Activated T-cell treated with anti-CD3 and anti-CD28 coated beads, Interleukin-2, amount 50 U/mL, for 4 hours (primary cell): ENCODE data around the gene NLRP3. TPM values are rescaled to one million over a fixed set of nuclear protein-coding genes. Genes with fewer than 3 reads are reported as not detected.

Experiments
- ATAC-seq, 2 donors: fragments of 200-7000 bp; cut with Tn5 transposase; one replicate each; pipeline ENCODE4 v1.10.0; 2021
- DNase-seq: peaks from one replicate; pipeline ENCODE4 v3.0.0-alpha.2; 2020
- H3K27me3 Mint-ChIP-seq: one replicate; pipeline ENCODE4 v1.8.0; 2021; ENCODE audit warnings: low read depth, mixed read lengths
- H3K36me3 Mint-ChIP-seq: one replicate; pipeline ENCODE4 v1.8.0; 2022; ENCODE audit warnings: mixed read lengths; ENCODE audit not compliant: insufficient read depth
- H3K4me1 Mint-ChIP-seq: one replicate; pipeline ENCODE4 v1.8.0; 2021; ENCODE audit warnings: low read depth, mixed read lengths
- H3K4me3 Mint-ChIP-seq: one replicate; pipeline ENCODE4 v1.8.0; 2021; ENCODE audit warnings: mild to moderate bottlenecking, moderate library complexity, mixed read lengths
- H3K9me3 Mint-ChIP-seq: one replicate; pipeline ENCODE4 v1.8.0; 2021; ENCODE audit warnings: mixed read lengths
- total RNA-seq, 3 donors: library from RNA; stranded (reverse); gene quantifications; one replicate each; pipeline ENCODE4 v1.2.1, GENCODE V29; 2021

The NLRP3 gene
- total RNA-seq, 3 donors from 2014 or later, result 4.1 to 5.4 (median 4.2) TPM

DNA sequence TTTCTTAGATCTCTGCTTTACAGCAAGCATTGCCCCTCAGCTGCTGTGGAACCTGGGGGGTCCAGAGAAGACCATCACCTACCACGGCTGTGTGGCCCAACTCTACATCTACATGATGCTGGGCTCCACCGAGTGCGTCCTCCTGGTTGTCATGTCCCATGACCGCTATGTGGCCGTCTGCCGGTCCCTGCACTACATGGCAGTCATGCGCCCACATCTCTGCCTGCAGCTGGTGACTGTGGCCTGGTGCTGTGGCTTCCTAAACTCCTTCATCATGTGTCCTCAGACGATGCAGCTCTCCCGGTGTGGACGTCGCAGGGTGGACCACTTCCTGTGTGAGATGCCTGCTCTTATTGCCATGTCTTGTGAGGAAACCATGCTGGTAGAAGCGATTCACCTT, 75.4 kb downstream of the NLRP3 start:
- Mint-ChIP-seq H3K4me1 (no peaks in the 10 kb centered on the region), H3K27me3 (peaks cover 17% of the 10 kb centered on the region), H3K9me3 (no peaks in the 10 kb centered on the region), H3K36me3 (no peaks in the 10 kb centered on the region), H3K4me3 (no peak overlapping the region)
- no peak for ATAC-seq
- DNase-seq, result no peak

DNA sequence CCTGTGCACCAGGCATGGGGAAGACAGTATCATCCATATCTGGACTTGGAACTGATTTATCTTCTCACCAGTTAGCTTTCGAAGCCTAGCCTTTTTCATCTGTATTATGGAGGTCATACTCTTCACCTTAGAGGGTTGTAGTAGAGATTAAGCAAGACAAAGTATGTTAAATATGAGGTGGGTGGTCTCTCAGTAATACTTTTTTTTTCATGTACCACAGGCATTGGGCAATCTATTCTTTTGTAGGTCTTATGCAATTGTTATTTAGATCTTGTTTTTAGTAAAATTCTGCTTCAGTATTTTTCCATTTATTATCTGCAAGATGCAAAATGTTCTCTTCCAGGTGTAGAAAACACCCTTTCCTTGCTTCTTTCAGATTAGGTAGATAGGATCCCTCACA, 77.1 kb downstream of the NLRP3 start:
- H3K4me1 Mint-ChIP-seq, result no peaks in the 10 kb centered on the region
- peaks cover 17% of the 10 kb centered on the region for H3K27me3 Mint-ChIP-seq
- ATAC-seq (no peak), DNase-seq (no peak)
- no peaks in the 10 kb centered on the region for H3K36me3 Mint-ChIP-seq
- H3K4me3 Mint-ChIP-seq, result no peak overlapping the region
- no peaks in the 10 kb centered on the region for H3K9me3 Mint-ChIP-seq

DNA sequence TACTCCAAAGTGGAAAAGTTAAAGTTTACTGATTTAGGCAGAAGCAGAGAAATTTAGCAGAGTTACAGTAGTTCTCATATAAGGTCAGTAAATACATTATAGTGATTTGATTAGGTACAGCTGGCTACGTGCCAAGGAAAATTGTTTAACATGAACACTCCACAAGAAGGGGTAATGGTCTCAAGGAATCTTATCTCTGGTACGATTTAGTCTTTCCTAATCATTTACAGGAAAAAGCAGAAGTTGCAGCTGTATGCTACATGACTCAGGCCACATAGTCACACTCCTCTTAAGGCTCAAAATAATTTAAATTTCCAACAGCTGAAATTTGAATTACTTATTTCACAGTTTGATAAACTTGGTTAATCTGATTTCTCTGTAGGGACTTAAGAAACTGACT, 78.8 kb downstream of the NLRP3 start:
- no peak overlapping the region for H3K4me3 Mint-ChIP-seq
- H3K9me3 Mint-ChIP-seq, result no peaks in the 10 kb centered on the region
- H3K27me3 Mint-ChIP-seq, result peaks cover 17% of the 10 kb centered on the region
- H3K36me3 Mint-ChIP-seq, result no peaks in the 10 kb centered on the region
- no peaks in the 10 kb centered on the region for H3K4me1 Mint-ChIP-seq
- ATAC-seq (no peak), DNase-seq (no peak)

DNA sequence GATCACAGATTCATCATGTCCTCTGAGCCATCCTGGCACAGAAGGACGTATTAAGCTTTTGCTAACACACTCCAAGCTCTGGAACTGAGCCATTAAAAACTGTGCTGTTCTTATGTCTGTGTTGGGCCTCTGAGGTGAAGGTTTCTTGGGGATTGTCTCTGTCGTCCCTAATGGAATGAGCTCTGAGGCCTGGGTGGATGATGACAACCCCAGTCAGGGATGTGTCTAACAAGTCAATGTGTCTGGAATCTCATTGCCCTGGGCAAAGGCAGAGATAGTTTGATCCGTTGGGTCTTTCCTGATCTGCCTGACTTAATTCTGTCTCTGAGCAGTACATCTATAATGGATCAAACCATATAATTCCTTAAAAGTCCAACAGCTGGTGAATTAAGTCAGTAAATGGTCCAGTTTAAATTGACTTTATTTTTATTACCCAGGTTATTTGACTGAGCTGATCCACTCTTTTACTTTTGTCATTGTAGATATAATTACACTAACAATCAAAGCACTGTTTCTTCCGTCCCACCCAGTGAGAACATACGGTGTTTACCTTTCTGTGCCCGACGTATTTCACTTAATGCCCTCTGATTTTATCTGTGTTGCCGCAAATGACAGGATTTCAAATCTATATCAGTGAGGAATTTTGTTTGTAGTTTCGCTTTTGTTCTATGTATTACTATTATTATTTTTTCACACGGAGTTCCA, 80.8 kb downstream of the NLRP3 start:
- H3K36me3 Mint-ChIP-seq, result no peaks in the 10 kb centered on the region
- ATAC-seq, result no peak
- no peaks in the 10 kb centered on the region for H3K9me3 Mint-ChIP-seq
- peaks cover 15% of the 10 kb centered on the region for H3K27me3 Mint-ChIP-seq
- H3K4me1 Mint-ChIP-seq, result no peaks in the 10 kb centered on the region
- H3K4me3 Mint-ChIP-seq, result no peak overlapping the region
- DNase-seq, result no peak

Other genes with a start within 250 kb of the NLRP3 start
- 10 to 100 TPM; 16.6 to 19.6 (median 17.0) TPM for gene ZNF124, start 244.2 kb upstream of the NLRP3 start, total RNA-seq
- not detected for gene VN1R5, start 160.1 kb upstream of the NLRP3 start, total RNA-seq
- 10 to 100 TPM; 12.9 to 19.8 (median 17.6) TPM for gene ZNF496, start 84.3 kb upstream of the NLRP3 start, total RNA-seq
- not detected for gene OR2B11, start 41.9 kb downstream of the NLRP3 start, total RNA-seq
- not detected for gene OR2C3, start 120.3 kb downstream of the NLRP3 start, total RNA-seq
- gene GCSAML, start 133.0 kb downstream of the NLRP3 start, total RNA-seq, result 1 to 10 TPM in 1 of 3 donors, under 1 TPM in 2; 0.05 to 2.4 (median 0.37) TPM
- not detected for gene OR2G2, start 172.2 kb downstream of the NLRP3 start, total RNA-seq
- gene OR2G3, start 189.4 kb downstream of the NLRP3 start, total RNA-seq, result not detected